DOHH2 (cell line): Measurements from ENCODE around the gene SMARCC1.

Experiments used
- H3F3A ChIP-seq: fragments of 200-600 bp; sonication (generic), shearing (Covaris generic); 2 replicates; pipeline ENCODE4 v1.6.0; 2016; ENCODE audit warnings: antibody characterized with exemption, mild to moderate bottlenecking; ENCODE audit not compliant: control insufficient read depth, insufficient read depth
- H3K27ac ChIP-seq: fragments of 200-600 bp; sonication (generic); 2 replicates; pipeline ENCODE4 v1.5.1; 2014; ENCODE audit warnings: low read depth, mild to moderate bottlenecking, low read length, moderate library complexity
- H3K27me3 ChIP-seq: fragments of 200-600 bp; sonication (generic); 2 replicates; pipeline ENCODE4 v1.6.1; 2014; ENCODE audit warnings: mild to moderate bottlenecking, low read length, mixed read lengths; ENCODE audit not compliant: control insufficient read depth
- H3K36me3 ChIP-seq: fragments of 200-600 bp; sonication (generic); 2 replicates; pipeline ENCODE4 v1.6.1; 2014; ENCODE audit warnings: mild to moderate bottlenecking, low read length, moderate library complexity, mixed read lengths; ENCODE audit not compliant: control insufficient read depth
- H3K4me1 ChIP-seq: fragments of 200-600 bp; sonication (generic); 2 replicates; pipeline ENCODE4 v1.6.1; 2014; ENCODE audit warnings: mild to moderate bottlenecking, low read length, mixed read lengths; ENCODE audit not compliant: control insufficient read depth
- H3K4me2 ChIP-seq: fragments of 200-600 bp; sonication (generic); 2 replicates; pipeline ENCODE4 v1.6.0; 2014; ENCODE audit warnings: mild to moderate bottlenecking, low read length, moderate library complexity
- H3K4me3 ChIP-seq: fragments of 200-600 bp; sonication (generic); 2 replicates; pipeline ENCODE4 v1.5.1; 2014; ENCODE audit warnings: mild to moderate bottlenecking, low read length, mixed read lengths
- H3K79me2 ChIP-seq: fragments of 200-600 bp; sonication (generic); 2 replicates; pipeline ENCODE4 v1.6.1; 2014; ENCODE audit warnings: mild to moderate bottlenecking, low read length, mixed read lengths; ENCODE audit not compliant: control insufficient read depth
- H3K9me2 ChIP-seq: fragments of 200-600 bp; sonication (generic); replicated peaks from 2 replicates; pipeline ENCODE4 v1.6.1; 2014; ENCODE audit warnings: mild to moderate bottlenecking, low read length, mixed read lengths; ENCODE audit not compliant: control insufficient read depth
- H3K9me3 ChIP-seq: fragments of 200-600 bp; sonication (generic); 2 replicates; pipeline ENCODE4 v1.6.1; 2014; ENCODE audit warnings: antibody characterized with exemption, low read length, mixed read lengths; ENCODE audit not compliant: control insufficient read depth, insufficient read depth
- H4K20me1 ChIP-seq: fragments of 200-600 bp; sonication (generic); 2 replicates; pipeline ENCODE4 v1.6.0; 2014; ENCODE audit warnings: low read depth, mild to moderate bottlenecking, antibody characterized with exemption, low read length, moderate library complexity; ENCODE audit not compliant: control insufficient read depth, insufficient read depth
- EZH2phosphoT487 ChIP-seq: fragments of 200-600 bp; sonication (generic); IDR thresholded peaks from 2 replicates; pipeline ENCODE4 v1.6.1; 2017; ENCODE audit warnings: borderline replicate concordance, mild to moderate bottlenecking, antibody characterized with exemption, low read length, moderate library complexity, mixed read lengths
- TF ChIP-seq, protein P1 (sequence below): fragments of 200-600 bp; sonication (generic); IDR thresholded peaks from one replicate; pipeline ENCODE4 v1.5.1; 2014; ENCODE audit warnings: antibody characterized with exemption, mild to moderate bottlenecking, low read depth, low read length; ENCODE audit not compliant: poor library complexity, severe bottlenecking

Gene SMARCC1

DNA sequence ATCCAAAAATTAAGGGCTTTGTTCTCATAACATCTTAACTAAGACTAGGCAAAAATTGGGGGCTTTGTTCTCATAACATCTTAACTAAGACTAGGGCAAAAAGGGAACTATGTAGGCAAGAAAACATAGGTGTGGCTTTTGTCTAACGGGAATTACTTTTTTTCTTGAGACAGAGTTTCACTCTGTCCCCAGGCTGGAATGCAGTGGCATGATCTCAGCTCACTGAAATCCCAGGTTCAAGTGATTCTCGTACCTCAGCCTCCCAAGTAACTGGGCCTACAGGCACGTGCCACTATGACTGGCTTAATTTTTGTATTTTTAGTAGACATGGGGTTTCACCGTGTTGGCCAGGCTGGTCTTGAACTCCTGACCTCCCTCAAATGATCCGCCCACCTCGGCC, 153.3 kb downstream of the SMARCC1 start:
- H3K36me3 ChIP-seq = peaks cover 70% of the 10 kb centered on the region

DNA sequence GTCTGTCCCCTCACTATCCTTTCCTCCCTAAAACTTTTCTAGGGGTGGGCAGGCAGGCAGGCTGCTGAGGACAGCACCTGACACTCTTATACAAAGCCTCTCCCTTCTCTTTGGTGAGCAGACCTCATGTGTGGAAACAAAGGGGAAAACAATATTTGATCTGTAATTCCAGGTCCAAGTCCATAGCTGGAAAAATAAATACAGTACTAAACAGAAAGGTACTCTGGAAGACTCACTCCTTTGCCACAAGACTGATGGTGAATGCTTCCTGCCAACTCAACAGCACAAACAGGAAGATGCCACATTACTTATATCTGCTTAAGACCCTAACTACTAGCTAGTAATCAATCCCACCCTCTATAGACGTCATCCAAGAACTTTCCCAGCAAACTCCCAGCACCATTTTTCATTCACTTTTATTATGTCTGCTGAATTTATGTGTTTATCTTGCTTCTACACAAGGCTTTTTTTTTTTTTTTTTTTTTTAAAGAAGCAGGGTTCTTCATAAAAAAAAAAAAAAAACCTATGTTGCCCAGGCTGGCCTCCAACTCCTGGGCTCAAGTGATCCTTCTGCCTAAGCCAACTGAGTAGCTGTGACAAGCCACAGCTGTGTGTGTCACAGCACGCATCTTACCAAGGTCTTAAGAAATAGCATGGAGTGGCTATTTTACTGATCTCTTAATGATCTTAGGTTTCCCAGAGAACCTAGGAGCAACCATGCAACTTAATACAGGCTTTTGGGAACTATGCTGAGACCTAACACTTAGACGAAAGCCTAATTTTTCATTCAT, 158.8 kb downstream of the SMARCC1 start:
- H3K4me2 ChIP-seq = no peak overlapping the region
- H3K27me3 ChIP-seq = no peaks in the 10 kb centered on the region
- no peak overlapping the region for H3K4me3 ChIP-seq
- no peak overlapping the region for H3K27ac ChIP-seq
- H3K9me2 ChIP-seq = no peaks in the 10 kb centered on the region
- H4K20me1 ChIP-seq = no peaks in the 10 kb centered on the region
- peaks cover 3% of the 10 kb centered on the region; the same call in 1 of the 2 replicates for H3F3A ChIP-seq
- H3K36me3 ChIP-seq = peaks cover 72% of the 10 kb centered on the region
- no peaks in the 10 kb centered on the region for H3K79me2 ChIP-seq
- TF ChIP-seq EZH2phosphoT487 = no peak
- TF ChIP-seq, protein P1, sequence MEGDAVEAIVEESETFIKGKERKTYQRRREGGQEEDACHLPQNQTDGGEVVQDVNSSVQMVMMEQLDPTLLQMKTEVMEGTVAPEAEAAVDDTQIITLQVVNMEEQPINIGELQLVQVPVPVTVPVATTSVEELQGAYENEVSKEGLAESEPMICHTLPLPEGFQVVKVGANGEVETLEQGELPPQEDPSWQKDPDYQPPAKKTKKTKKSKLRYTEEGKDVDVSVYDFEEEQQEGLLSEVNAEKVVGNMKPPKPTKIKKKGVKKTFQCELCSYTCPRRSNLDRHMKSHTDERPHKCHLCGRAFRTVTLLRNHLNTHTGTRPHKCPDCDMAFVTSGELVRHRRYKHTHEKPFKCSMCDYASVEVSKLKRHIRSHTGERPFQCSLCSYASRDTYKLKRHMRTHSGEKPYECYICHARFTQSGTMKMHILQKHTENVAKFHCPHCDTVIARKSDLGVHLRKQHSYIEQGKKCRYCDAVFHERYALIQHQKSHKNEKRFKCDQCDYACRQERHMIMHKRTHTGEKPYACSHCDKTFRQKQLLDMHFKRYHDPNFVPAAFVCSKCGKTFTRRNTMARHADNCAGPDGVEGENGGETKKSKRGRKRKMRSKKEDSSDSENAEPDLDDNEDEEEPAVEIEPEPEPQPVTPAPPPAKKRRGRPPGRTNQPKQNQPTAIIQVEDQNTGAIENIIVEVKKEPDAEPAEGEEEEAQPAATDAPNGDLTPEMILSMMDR = no peak
- H3K4me1 ChIP-seq = no peaks in the 10 kb centered on the region
- no peaks in the 10 kb centered on the region for H3K9me3 ChIP-seq

More for the DNA sequence above, 153.3 kb downstream of the SMARCC1 start:
- no peaks in the 10 kb centered on the region for H3K27me3 ChIP-seq
- no peaks in the 10 kb centered on the region for H4K20me1 ChIP-seq
- H3K27ac ChIP-seq = no peak overlapping the region
- no peak for TF ChIP-seq EZH2phosphoT487
- TF ChIP-seq, protein P1 = no peak
- no peak overlapping the region for H3K4me2 ChIP-seq
- H3K9me3 ChIP-seq = no peaks in the 10 kb centered on the region
- H3K4me3 ChIP-seq = no peak overlapping the region
- H3K9me2 ChIP-seq = no peaks in the 10 kb centered on the region
- H3K79me2 ChIP-seq = no peaks in the 10 kb centered on the region
- H3K4me1 ChIP-seq = no peaks in the 10 kb centered on the region
- H3F3A ChIP-seq = no peaks in the 10 kb centered on the region

DNA sequence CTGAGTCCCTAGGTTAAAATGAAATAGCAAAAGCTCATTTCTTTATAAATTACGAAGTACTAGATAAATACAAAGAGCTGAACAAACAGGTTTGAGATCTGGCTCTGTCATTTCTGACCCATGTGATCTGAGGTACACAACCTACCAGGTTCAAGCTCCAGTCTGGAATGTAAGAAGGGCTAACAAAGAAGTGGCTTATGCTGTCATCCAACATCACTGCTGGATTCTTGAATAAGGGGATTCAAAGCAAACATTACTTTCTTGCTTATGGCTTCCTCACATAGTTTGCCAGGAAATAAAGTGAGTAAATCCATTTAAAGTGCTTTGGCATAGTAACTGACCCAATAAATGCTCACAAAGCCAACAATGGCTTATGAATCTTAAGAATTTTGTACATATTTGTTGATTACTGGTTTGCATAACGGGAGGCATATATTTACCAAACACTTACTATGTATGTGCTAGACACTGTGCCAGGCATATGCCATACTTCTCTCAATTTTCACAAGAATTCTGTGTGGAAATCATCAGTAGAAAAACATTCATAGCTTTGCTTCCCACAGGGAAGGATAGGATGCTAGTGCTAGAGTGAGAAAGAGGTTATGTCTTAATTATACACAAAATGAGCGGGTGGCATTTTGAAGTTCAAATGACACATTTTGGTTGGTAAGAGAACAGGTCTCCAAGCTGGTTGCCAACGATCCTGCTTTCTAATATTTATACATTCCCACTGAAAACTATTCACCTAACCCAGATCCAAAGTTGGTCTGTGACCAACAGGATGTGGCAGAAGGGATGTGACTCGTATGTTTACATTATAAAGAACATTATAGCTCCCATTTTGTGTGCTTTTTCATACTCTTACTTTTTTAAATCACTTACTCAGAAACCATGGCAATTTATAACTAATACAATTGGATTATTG, 164.3 kb downstream of the SMARCC1 start:
- H3K4me2 ChIP-seq = no peak overlapping the region
- H3F3A ChIP-seq = peaks cover 10% of the 10 kb centered on the region; the same call in 1 of the 2 replicates
- TF ChIP-seq, protein P1 = no peak
- no peak for TF ChIP-seq EZH2phosphoT487
- H3K36me3 ChIP-seq = peaks cover 91% of the 10 kb centered on the region
- peaks cover 13% of the 10 kb centered on the region for H3K4me1 ChIP-seq
- no peak overlapping the region for H3K4me3 ChIP-seq
- no peak overlapping the region for H3K27ac ChIP-seq
- no peaks in the 10 kb centered on the region for H3K9me3 ChIP-seq
- H4K20me1 ChIP-seq = no peaks in the 10 kb centered on the region
- no peaks in the 10 kb centered on the region for H3K9me2 ChIP-seq
- no peaks in the 10 kb centered on the region for H3K27me3 ChIP-seq
- H3K79me2 ChIP-seq = no peaks in the 10 kb centered on the region
